ENCODE data around the gene IGF2BP2.

- no peak for TF ChIP-seq CTCF (IDR thresholded peaks at IDR 0.05)
- TF ChIP-seq POLR2AphosphoS5 (IDR thresholded peaks at IDR 0.05) = no peak
- no peak for TF ChIP-seq POLR2A (IDR thresholded peaks at IDR 0.05)
Observed at GRCh38 chr3:185632996-185633395, 191.8 kb downstream of the IGF2BP2 start.

Data from upper lobe of left lung (tissue), 4 donors.